ENCODE measurements around the gene QSOX2.

DNA sequence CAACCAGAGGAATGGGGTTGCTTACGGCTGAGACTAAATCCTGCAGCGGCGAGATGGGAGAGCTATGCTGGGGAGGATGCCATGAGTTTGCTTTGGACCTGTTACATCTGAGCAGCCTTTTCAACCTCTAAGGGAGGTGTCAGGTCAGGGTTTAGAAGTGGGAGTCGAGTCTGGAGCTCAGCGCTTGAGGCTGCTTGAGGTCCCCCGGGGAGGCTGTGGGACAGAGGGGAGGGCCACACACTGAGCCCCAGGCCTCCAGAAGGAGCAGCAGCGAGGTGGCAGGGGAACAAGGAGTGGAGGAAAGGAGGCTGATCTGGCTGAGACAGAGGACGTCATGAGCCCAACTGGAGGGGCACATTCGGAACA is 1.9 kb upstream of the QSOX2 start:
- TF ChIP-seq, protein P1, sequence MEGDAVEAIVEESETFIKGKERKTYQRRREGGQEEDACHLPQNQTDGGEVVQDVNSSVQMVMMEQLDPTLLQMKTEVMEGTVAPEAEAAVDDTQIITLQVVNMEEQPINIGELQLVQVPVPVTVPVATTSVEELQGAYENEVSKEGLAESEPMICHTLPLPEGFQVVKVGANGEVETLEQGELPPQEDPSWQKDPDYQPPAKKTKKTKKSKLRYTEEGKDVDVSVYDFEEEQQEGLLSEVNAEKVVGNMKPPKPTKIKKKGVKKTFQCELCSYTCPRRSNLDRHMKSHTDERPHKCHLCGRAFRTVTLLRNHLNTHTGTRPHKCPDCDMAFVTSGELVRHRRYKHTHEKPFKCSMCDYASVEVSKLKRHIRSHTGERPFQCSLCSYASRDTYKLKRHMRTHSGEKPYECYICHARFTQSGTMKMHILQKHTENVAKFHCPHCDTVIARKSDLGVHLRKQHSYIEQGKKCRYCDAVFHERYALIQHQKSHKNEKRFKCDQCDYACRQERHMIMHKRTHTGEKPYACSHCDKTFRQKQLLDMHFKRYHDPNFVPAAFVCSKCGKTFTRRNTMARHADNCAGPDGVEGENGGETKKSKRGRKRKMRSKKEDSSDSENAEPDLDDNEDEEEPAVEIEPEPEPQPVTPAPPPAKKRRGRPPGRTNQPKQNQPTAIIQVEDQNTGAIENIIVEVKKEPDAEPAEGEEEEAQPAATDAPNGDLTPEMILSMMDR (IDR thresholded peaks at IDR 0.05): no peak
- TF ChIP-seq POLR2AphosphoS5 (IDR thresholded peaks at IDR 0.05): no peak
